HG03457 (cell line): ENCODE measurements around the gene TCERG1L.

Experiments used
- ATAC-seq: cut with Tn5 transposase; IDR thresholded peaks from one replicate; pipeline ENCODE4 v1.9.1; 2021; ENCODE audit warnings: moderate number of reproducible peaks; ENCODE audit not compliant: unreplicated experiment

TCERG1L gene

GRCh38 chr10:131231323-131231964, 80.1 kb downstream of the TCERG1L start:
- ATAC-seq: no peak

GRCh38 chr10:131230641-131231322, 80.7 kb downstream of the TCERG1L start:
- no peak for ATAC-seq

- no peak for ATAC-seq
These were observed 81.4 kb downstream of the TCERG1L start for GRCh38 chr10:131230166-131230565.

- ATAC-seq: no peak
These were observed 84.3 kb downstream of the TCERG1L start for GRCh38 chr10:131227163-131227740.

GRCh38 chr10:131226446-131227162, 84.9 kb downstream of the TCERG1L start:
- ATAC-seq: no peak

- ATAC-seq: no peak
These were observed 87.4 kb downstream of the TCERG1L start for GRCh38 chr10:131224106-131224505.

GRCh38 chr10:131223422-131223821, 88.1 kb downstream of the TCERG1L start:
- ATAC-seq: no peak

GRCh38 chr10:131222986-131223385, 88.5 kb downstream of the TCERG1L start:
- no peak for ATAC-seq

GRCh38 chr10:131221632-131222277, 89.8 kb downstream of the TCERG1L start:
- ATAC-seq: no peak

- no peak for ATAC-seq
These were observed 90.8 kb downstream of the TCERG1L start for GRCh38 chr10:131220601-131221171.

- ATAC-seq: no peak
These were observed 91.5 kb downstream of the TCERG1L start for GRCh38 chr10:131219955-131220489.

GRCh38 chr10:131219584-131219886, 92.0 kb downstream of the TCERG1L start:
- no peak for ATAC-seq

GRCh38 chr10:131218811-131219583, 92.5 kb downstream of the TCERG1L start:
- ATAC-seq: no peak

- no peak for ATAC-seq
These were observed 94.8 kb downstream of the TCERG1L start for GRCh38 chr10:131216681-131217230.

- ATAC-seq: no peak
These were observed 95.7 kb downstream of the TCERG1L start for GRCh38 chr10:131215776-131216175.

GRCh38 chr10:131214521-131215244, 96.8 kb downstream of the TCERG1L start:
- ATAC-seq: no peak

- ATAC-seq: no peak
These were observed 97.6 kb downstream of the TCERG1L start for GRCh38 chr10:131213741-131214505.

GRCh38 chr10:131212763-131213325, 98.7 kb downstream of the TCERG1L start:
- ATAC-seq: no peak
